Osteoblast (primary cell): ENCODE results near the gene SYT14. TPM values are rescaled to one million over a fixed set of nuclear protein-coding genes. Genes with fewer than 3 reads are reported as not detected.

Source experiments
- DNase-seq: peaks from one replicate; pipeline ENCODE4 v3.0.0; 2011; ENCODE audit warnings: low spot score, mixed read lengths; ENCODE audit not compliant: insufficient read length; ENCODE audit errors: missing footprints
- H2AFZ ChIP-seq: 2 replicates; pipeline ENCODE4 v1.6.0; 2011; ENCODE audit warnings: mild to moderate bottlenecking, low read length
- H3K27ac ChIP-seq: 2 replicates; pipeline ENCODE4 v1.5.1; 2011; ENCODE audit warnings: mild to moderate bottlenecking, low read depth, low read length, moderate library complexity
- H3K27me3 ChIP-seq: 2 replicates; pipeline ENCODE4 v1.6.0; 2012; ENCODE audit warnings: mild to moderate bottlenecking, control low read depth, inconsistent platforms, low read length, moderate library complexity; ENCODE audit not compliant: insufficient read depth
- H3K36me3 ChIP-seq: 2 replicates; pipeline ENCODE4 v1.5.1; 2011; ENCODE audit warnings: mild to moderate bottlenecking, low read length, control low read depth, moderate library complexity; ENCODE audit not compliant: insufficient read depth
- H3K4me1 ChIP-seq: 2 replicates; pipeline ENCODE4 v1.5.1; 2011; ENCODE audit warnings: mild to moderate bottlenecking, low read length, control low read depth, moderate library complexity; ENCODE audit not compliant: insufficient read depth
- H3K4me2 ChIP-seq: 2 replicates; pipeline ENCODE4 v1.6.0; 2011; ENCODE audit warnings: mild to moderate bottlenecking, low read length; ENCODE audit not compliant: insufficient read depth
- H3K4me3 ChIP-seq: fragments of 200-600 bp; sonication (generic); 3 replicates; pipeline ENCODE4 v1.5.1; 2012; ENCODE audit warnings: mild to moderate bottlenecking, low read length, inconsistent platforms; ENCODE audit not compliant: insufficient read depth
- H3K79me2 ChIP-seq: 2 replicates; pipeline ENCODE4 v1.6.0; 2012; ENCODE audit warnings: mild to moderate bottlenecking, low read length, control low read depth, inconsistent platforms; ENCODE audit not compliant: insufficient read depth
- H3K9me3 ChIP-seq: 2 replicates; pipeline ENCODE4 v1.5.1; 2011; ENCODE audit warnings: low read depth, low read length, control low read depth
- H4K20me1 ChIP-seq: 2 replicates; pipeline ENCODE4 v1.6.0; 2012; ENCODE audit warnings: mild to moderate bottlenecking, low read length, control low read depth; ENCODE audit not compliant: insufficient read depth
- total RNA-seq: library from RNA; depleted of rRNA; stranded (reverse); fragments of >200 nt; gene quantifications from 2 replicates; pipeline ENCODE4 v1.2.3, GENCODE V29; 2012
- TF ChIP-seq, protein P1 (sequence below): IDR thresholded peaks from 2 replicates; pipeline ENCODE4 v1.5.1; 2011; ENCODE audit warnings: mild to moderate bottlenecking, low read depth, low read length, moderate library complexity; ENCODE audit errors: extremely low read depth

Gene SYT14
- total RNA-seq, 1 donor, result 0.36 TPM

- H3K79me2 ChIP-seq, result no peaks in the 10 kb centered on the region
- no peak for DNase-seq
- H3K36me3 ChIP-seq, result no peaks in the 10 kb centered on the region
- no peak overlapping the region for H3K27ac ChIP-seq
- peaks cover 2% of the 10 kb centered on the region for H3K9me3 ChIP-seq
- H2AFZ ChIP-seq, result no peak overlapping the region
- TF ChIP-seq, protein P1, sequence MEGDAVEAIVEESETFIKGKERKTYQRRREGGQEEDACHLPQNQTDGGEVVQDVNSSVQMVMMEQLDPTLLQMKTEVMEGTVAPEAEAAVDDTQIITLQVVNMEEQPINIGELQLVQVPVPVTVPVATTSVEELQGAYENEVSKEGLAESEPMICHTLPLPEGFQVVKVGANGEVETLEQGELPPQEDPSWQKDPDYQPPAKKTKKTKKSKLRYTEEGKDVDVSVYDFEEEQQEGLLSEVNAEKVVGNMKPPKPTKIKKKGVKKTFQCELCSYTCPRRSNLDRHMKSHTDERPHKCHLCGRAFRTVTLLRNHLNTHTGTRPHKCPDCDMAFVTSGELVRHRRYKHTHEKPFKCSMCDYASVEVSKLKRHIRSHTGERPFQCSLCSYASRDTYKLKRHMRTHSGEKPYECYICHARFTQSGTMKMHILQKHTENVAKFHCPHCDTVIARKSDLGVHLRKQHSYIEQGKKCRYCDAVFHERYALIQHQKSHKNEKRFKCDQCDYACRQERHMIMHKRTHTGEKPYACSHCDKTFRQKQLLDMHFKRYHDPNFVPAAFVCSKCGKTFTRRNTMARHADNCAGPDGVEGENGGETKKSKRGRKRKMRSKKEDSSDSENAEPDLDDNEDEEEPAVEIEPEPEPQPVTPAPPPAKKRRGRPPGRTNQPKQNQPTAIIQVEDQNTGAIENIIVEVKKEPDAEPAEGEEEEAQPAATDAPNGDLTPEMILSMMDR, result no peak
- no peak overlapping the region for H3K4me3 ChIP-seq
- no peak overlapping the region for H3K4me2 ChIP-seq
- H4K20me1 ChIP-seq, result no peaks in the 10 kb centered on the region
- H3K27me3 ChIP-seq, result peaks cover 3% of the 10 kb centered on the region
- H3K4me1 ChIP-seq, result no peaks in the 10 kb centered on the region
These were observed 262.2 kb downstream of the SYT14 start for GRCh38 chr1:210200124-210200736.

GRCh38 chr1:210201681-210202080 is 263.7 kb downstream of the SYT14 start:
- Histone ChIP-seq H3K4me1 (no peaks in the 10 kb centered on the region), H3K4me3 (no peak overlapping the region), H2AFZ (no peak overlapping the region), H4K20me1 (no peaks in the 10 kb centered on the region), H3K27me3 (peaks cover 3% of the 10 kb centered on the region), H3K4me2 (no peak overlapping the region), H3K9me3 (no peaks in the 10 kb centered on the region), H3K36me3 (no peaks in the 10 kb centered on the region), H3K79me2 (no peaks in the 10 kb centered on the region), H3K27ac (no peak overlapping the region)
- DNase-seq, result no peak
- TF ChIP-seq, protein P1, result no peak

GRCh38 chr1:210207597-210208450 is 269.8 kb downstream of the SYT14 start:
- no peak for DNase-seq
- no peak overlapping the region for H3K4me2 ChIP-seq
- no peak overlapping the region for H2AFZ ChIP-seq
- H3K4me3 ChIP-seq, result no peak overlapping the region
- H4K20me1 ChIP-seq, result no peaks in the 10 kb centered on the region
- H3K36me3 ChIP-seq, result no peaks in the 10 kb centered on the region
- H3K9me3 ChIP-seq, result no peaks in the 10 kb centered on the region
- TF ChIP-seq, protein P1, result no peak
- H3K27me3 ChIP-seq, result no peaks in the 10 kb centered on the region
- H3K4me1 ChIP-seq, result no peaks in the 10 kb centered on the region
- no peaks in the 10 kb centered on the region for H3K79me2 ChIP-seq
- no peak overlapping the region for H3K27ac ChIP-seq

DNA sequence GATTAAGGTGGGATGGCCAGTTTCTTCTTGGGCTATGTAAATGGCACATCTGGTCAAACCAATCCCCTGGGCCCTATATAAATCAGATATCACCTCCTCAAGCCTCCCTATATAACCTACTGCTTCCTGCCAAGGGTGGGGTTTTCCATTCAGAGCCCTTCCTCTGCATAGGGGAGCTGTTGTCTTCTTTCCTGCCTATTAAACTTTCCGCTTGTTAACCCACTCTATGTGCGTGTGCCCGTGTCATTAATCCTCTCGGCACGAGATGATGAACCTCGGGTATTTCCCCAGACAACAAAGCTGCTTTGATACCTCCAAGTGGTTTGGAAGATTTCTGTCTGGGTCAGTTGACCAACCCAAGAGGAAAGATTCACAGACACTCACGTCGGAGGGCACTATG is 275.3 kb downstream of the SYT14 start:
- H3K27me3 ChIP-seq, result peaks cover 2% of the 10 kb centered on the region
- no peaks in the 10 kb centered on the region for H3K36me3 ChIP-seq
- no peak overlapping the region for H3K4me3 ChIP-seq
- no peaks in the 10 kb centered on the region for H3K4me1 ChIP-seq
- H3K79me2 ChIP-seq, result no peaks in the 10 kb centered on the region
- no peaks in the 10 kb centered on the region for H3K9me3 ChIP-seq
- no peaks in the 10 kb centered on the region for H4K20me1 ChIP-seq
- no peak for DNase-seq
- H2AFZ ChIP-seq, result no peak overlapping the region
- H3K4me2 ChIP-seq, result no peak overlapping the region
- TF ChIP-seq, protein P1, result no peak
- H3K27ac ChIP-seq, result no peak overlapping the region
